HEK293 (cell line): Measurements from ENCODE around the gene PHC1.

ENCODE experiments used
- CTCF ChIA-PET: fragments of 350-600 bp; formaldehyde crosslinking; extraction: SDS; loops from one replicate; lab custom pipeline; 2021; ENCODE audit warnings: antibody characterized with exemption; lab: Yijun Ruan, JAX
- POLR2A ChIA-PET: fragments of 300-600 bp; formaldehyde crosslinking; extraction: SDS; loops from one replicate; lab custom pipeline; 2020; ENCODE audit warnings: antibody characterized with exemption, inconsistent platforms; lab: Yijun Ruan, JAX
- H3K27ac ChIP-seq: fragments of 200-500 bp; sonication (Bioruptor generic); 2 replicates; pipeline ENCODE4 v1.5.1; 2014; ENCODE audit warnings: low read depth, low read length, control low read depth, inconsistent platforms; ENCODE audit errors: extremely low read depth
- H3K36me3 ChIP-seq, 2 experiments: fragments of 200-500 bp in 1 of 2; sonication (Bioruptor generic) in 1 of 2; 1 replicate in 1 of 2; 2 replicates in 1 of 2; pipeline ENCODE4 v1.5.1; 2014 to 2017; ENCODE audit warnings: inconsistent platforms in 2 of 2, low read length in 2 of 2; ENCODE audit not compliant: control insufficient read depth in 2 of 2, insufficient read depth in 1 of 2
- H3K4me1 ChIP-seq: fragments of 200-500 bp; sonication (Bioruptor generic); 2 replicates; pipeline ENCODE4 v1.5.1; 2014; ENCODE audit warnings: mild to moderate bottlenecking, low read length, inconsistent platforms; ENCODE audit not compliant: control insufficient read depth, insufficient read depth
- H3K4me3 ChIP-seq: 2 replicates; pipeline ENCODE4 v1.5.1; 2011; ENCODE audit warnings: low read depth, mild to moderate bottlenecking, control low read depth, low read length, moderate library complexity
- H3K9me3 ChIP-seq: fragments of 200-500 bp; sonication (Bioruptor generic); 2 replicates; pipeline ENCODE4 v1.5.1; 2014; ENCODE audit warnings: low read depth, low read length, inconsistent platforms; ENCODE audit not compliant: control insufficient read depth, insufficient read depth
- ATF2 ChIP-seq: fragments of 450-650 bp; formaldehyde crosslinking; IDR thresholded peaks from 2 replicates; pipeline ENCODE4 v1.5.1; 2016; ENCODE audit warnings: missing biosample characterization, missing genetic modification characterization, low read depth
- HOXC10 ChIP-seq: sonication (generic); formaldehyde crosslinking; IDR thresholded peaks from 2 replicates; pipeline ENCODE4 v1.8.1; 2023; ENCODE audit warnings: mild to moderate bottlenecking, missing genetic modification reagents
- KLF1 ChIP-seq: fragments of 450-650 bp; formaldehyde crosslinking; IDR thresholded peaks from 2 replicates; pipeline ENCODE4 v1.5.1; 2016; ENCODE audit warnings: missing biosample characterization, missing genetic modification characterization
- PATZ1 ChIP-seq: fragments of 450-650 bp; formaldehyde crosslinking; IDR thresholded peaks from 2 replicates; pipeline ENCODE4 v1.5.1; 2016; ENCODE audit warnings: missing biosample characterization, missing genetic modification characterization
- TRIM28 ChIP-seq: IDR thresholded peaks from 2 replicates; pipeline ENCODE4 v1.6.1; 2011; ENCODE audit warnings: low read length, control low read depth, borderline replicate concordance
- ZFHX2 ChIP-seq: fragments of 450-650 bp; formaldehyde crosslinking; conservative IDR thresholded peaks from 2 replicates; pipeline ENCODE4 v1.5.1; 2016; ENCODE audit warnings: missing biosample characterization, missing genetic modification characterization
- ZNF133 ChIP-seq: fragments of 450-650 bp; formaldehyde crosslinking; IDR thresholded peaks from 2 replicates; pipeline ENCODE4 v1.5.1; 2016; ENCODE audit warnings: missing biosample characterization, missing genetic modification characterization
- ZNF202 ChIP-seq: fragments of 450-650 bp; formaldehyde crosslinking; IDR thresholded peaks from 2 replicates; pipeline ENCODE4 v1.5.1; 2016; ENCODE audit warnings: missing biosample characterization, missing genetic modification characterization, borderline replicate concordance
- ZNF214 ChIP-seq: fragments of 450-650 bp; formaldehyde crosslinking; IDR thresholded peaks from 2 replicates; pipeline ENCODE4 v1.5.1; 2017; ENCODE audit warnings: missing biosample characterization, mild to moderate bottlenecking, missing genetic modification characterization, borderline replicate concordance
- ZNF221 ChIP-seq: fragments of 450-650 bp; formaldehyde crosslinking; IDR thresholded peaks from 2 replicates; pipeline ENCODE4 v1.5.1; 2017; ENCODE audit warnings: missing biosample characterization, missing genetic modification characterization, borderline replicate concordance
- ZNF335 ChIP-seq: fragments of 450-650 bp; formaldehyde crosslinking; conservative IDR thresholded peaks from 2 replicates; pipeline ENCODE4 v1.5.1; 2016; ENCODE audit warnings: missing biosample characterization, missing genetic modification characterization
- ZNF350 ChIP-seq: fragments of 450-650 bp; formaldehyde crosslinking; IDR thresholded peaks from 2 replicates; pipeline ENCODE4 v1.5.0; 2017; ENCODE audit warnings: missing biosample characterization, mild to moderate bottlenecking, missing genetic modification characterization
- ZNF366 ChIP-seq: fragments of 450-650 bp; formaldehyde crosslinking; conservative IDR thresholded peaks from 2 replicates; pipeline ENCODE4 v1.5.1; 2016; ENCODE audit warnings: missing biosample characterization, missing genetic modification characterization
- ZNF416 ChIP-seq: fragments of 450-650 bp; formaldehyde crosslinking; IDR thresholded peaks from 2 replicates; pipeline ENCODE4 v1.5.1; 2016; ENCODE audit warnings: missing biosample characterization, missing genetic modification characterization
- ZNF423 ChIP-seq: fragments of 450-650 bp; formaldehyde crosslinking; IDR thresholded peaks from 2 replicates; pipeline ENCODE4 v1.5.1; 2016; ENCODE audit warnings: missing biosample characterization, missing genetic modification characterization
- ZNF510 ChIP-seq: fragments of 450-650 bp; formaldehyde crosslinking; IDR thresholded peaks from 2 replicates; pipeline ENCODE4 v1.5.1; 2018; ENCODE audit warnings: mild to moderate bottlenecking, missing genetic modification characterization, missing biosample characterization; ENCODE audit not compliant: insufficient replicate concordance
- ZNF544 ChIP-seq: fragments of 450-650 bp; formaldehyde crosslinking; IDR thresholded peaks from 2 replicates; pipeline ENCODE4 v1.5.0; 2017; ENCODE audit warnings: missing biosample characterization, missing genetic modification characterization
- ZNF654 ChIP-seq: fragments of 450-650 bp; formaldehyde crosslinking; IDR thresholded peaks from 2 replicates; pipeline ENCODE4 v1.5.1; 2016; ENCODE audit warnings: low read depth, missing biosample characterization, missing genetic modification characterization
- ZNF776 ChIP-seq: fragments of 450-650 bp; formaldehyde crosslinking; IDR thresholded peaks from 2 replicates; pipeline ENCODE4 v1.5.0; 2017; ENCODE audit warnings: missing biosample characterization, missing genetic modification characterization, borderline replicate concordance
- ZNF792 ChIP-seq: fragments of 450-650 bp; formaldehyde crosslinking; IDR thresholded peaks from 2 replicates; pipeline ENCODE4 v1.5.1; 2016; ENCODE audit warnings: missing biosample characterization, missing genetic modification characterization
- ZSCAN16 ChIP-seq: fragments of 450-650 bp; formaldehyde crosslinking; IDR thresholded peaks from 2 replicates; pipeline ENCODE4 v1.5.1; 2016; ENCODE audit warnings: missing biosample characterization, missing genetic modification characterization
- TF ChIP-seq, protein P1 (sequence below): fragments of 450-650 bp; formaldehyde crosslinking; IDR thresholded peaks from 2 replicates; pipeline ENCODE4 v1.5.1; 2016; ENCODE audit warnings: missing biosample characterization, missing genetic modification characterization, low read depth

Gene PHC1

GRCh38 chr12:8905546-8905945 lies 8.8 kb upstream of the PHC1 start:
- H3K27ac ChIP-seq, result no peak overlapping the region
- H3K36me3 ChIP-seq, result no peaks in the 10 kb centered on the region
- ChIA-PET POLR2A (no interaction called here), CTCF (interaction anchor here (0.6 kb wide), 1 partner anchor 32 kb away, joined by 3 read pairs; no protein-coding TSS in a partner anchor)
- H3K4me1 ChIP-seq, result no peaks in the 10 kb centered on the region
- H3K9me3 ChIP-seq, result no peaks in the 10 kb centered on the region
- no peak for TF ChIP-seq ZNF423 (tag by site-specific recombination)
- no peak for TF ChIP-seq ATF2 (tag by site-specific recombination)
- TF ChIP-seq, protein P1, sequence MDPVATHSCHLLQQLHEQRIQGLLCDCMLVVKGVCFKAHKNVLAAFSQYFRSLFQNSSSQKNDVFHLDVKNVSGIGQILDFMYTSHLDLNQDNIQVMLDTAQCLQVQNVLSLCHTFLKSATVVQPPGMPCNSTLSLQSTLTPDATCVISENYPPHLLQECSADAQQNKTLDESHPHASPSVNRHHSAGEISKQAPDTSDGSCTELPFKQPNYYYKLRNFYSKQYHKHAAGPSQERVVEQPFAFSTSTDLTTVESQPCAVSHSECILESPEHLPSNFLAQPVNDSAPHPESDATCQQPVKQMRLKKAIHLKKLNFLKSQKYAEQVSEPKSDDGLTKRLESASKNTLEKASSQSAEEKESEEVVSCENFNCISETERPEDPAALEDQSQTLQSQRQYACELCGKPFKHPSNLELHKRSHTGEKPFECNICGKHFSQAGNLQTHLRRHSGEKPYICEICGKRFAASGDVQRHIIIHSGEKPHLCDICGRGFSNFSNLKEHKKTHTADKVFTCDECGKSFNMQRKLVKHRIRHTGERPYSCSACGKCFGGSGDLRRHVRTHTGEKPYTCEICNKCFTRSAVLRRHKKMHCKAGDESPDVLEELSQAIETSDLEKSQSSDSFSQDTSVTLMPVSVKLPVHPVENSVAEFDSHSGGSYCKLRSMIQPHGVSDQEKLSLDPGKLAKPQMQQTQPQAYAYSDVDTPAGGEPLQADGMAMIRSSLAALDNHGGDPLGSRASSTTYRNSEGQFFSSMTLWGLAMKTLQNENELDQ (tag by site-specific recombination), result no peak
- TF ChIP-seq TRIM28, result no peak
- TF ChIP-seq ZNF214, result no peak
- no peak for TF ChIP-seq ZNF654 (tag by site-specific recombination)
- no peak for TF ChIP-seq ZNF544
- TF ChIP-seq, all 188 proteins: peak for 0
- no peak overlapping the region for H3K4me3 ChIP-seq

GRCh38 chr12:8906266-8907180 lies 7.8 kb upstream of the PHC1 start:
- CTCF ChIA-PET, result interaction anchor here (1.4 kb wide), 1 partner anchor 15 kb away, joined by 4 read pairs; no protein-coding TSS in a partner anchor

More at GRCh38 chr12:8906266-8907180, 7.8 kb upstream of the PHC1 start:
- TF ChIP-seq ZNF350 (tag by site-specific recombination) (no peak), ZNF335 (tag by site-specific recombination) (no peak), ZNF416 (no peak), ZNF366 (no peak), ZNF221 (no peak), ZNF510 (tag by site-specific recombination) (no peak), KLF1 (tag by site-specific recombination) (no peak), ZSCAN16 (tag by site-specific recombination) (no peak), ZNF202 (tag by site-specific recombination) (no peak), HOXC10 (CRISPR knock-in tag) (no peak), ZNF133 (no peak), PATZ1 (tag by site-specific recombination) (no peak), ZNF776 (tag by site-specific recombination) (no peak), ZNF792 (tag by site-specific recombination) (no peak), ZFHX2 (no peak)
- no peaks in the 10 kb centered on the region for H3K9me3 ChIP-seq
- no peaks in the 10 kb centered on the region for H3K4me1 ChIP-seq
- POLR2A ChIA-PET, result no interaction called here
- H3K27ac ChIP-seq, result no peak overlapping the region
- no peak overlapping the region for H3K4me3 ChIP-seq
- no peaks in the 10 kb centered on the region for H3K36me3 ChIP-seq
